Endothelial cell of umbilical vein (primary cell): ENCODE results near the gene MIS18BP1. TPM values are rescaled to one million over a fixed set of nuclear protein-coding genes. Genes with fewer than 3 reads are reported as not detected.

ENCODE experiments used
- BruUV-seq: library from RNA; stranded (reverse); fragments of 400-500 nt; replicated peaks from 2 replicates; lab custom pipeline; 2021; lab: Mats Ljungman, UMichigan
- CTCF ChIA-PET: fragments of 300-600, 350-600 bp; sonication (Branson Sonifier 250); formaldehyde crosslinking; loops from one replicate; lab custom pipeline; 2021; ENCODE audit warnings: antibody characterized with exemption, inconsistent platforms; lab: Charles Lee
- POLR2A ChIA-PET: fragments of 300-600, 350-600 bp; sonication (Branson Sonifier 250); formaldehyde crosslinking; loops from one replicate; lab custom pipeline; 2021; ENCODE audit warnings: antibody characterized with exemption, inconsistent platforms; lab: Charles Lee
- DNase-seq: peaks from one replicate; pipeline ENCODE4 v3.0.0-alpha.2; 2011; ENCODE audit warnings: low read depth, low spot score
- FAIRE-seq: peaks from 2 replicates; lab custom pipeline; 2011; peaks lifted over from hg19 to GRCh38; lab: Jason Lieb, UNC
- H2AFZ ChIP-seq: 2 replicates; pipeline ENCODE4 v1.6.0; 2012; ENCODE audit warnings: low read depth, low read length, control low read depth, inconsistent platforms
- H3K27ac ChIP-seq: 2 replicates; pipeline ENCODE4 v1.5.1; 2011; ENCODE audit warnings: low read depth, mild to moderate bottlenecking, control low read depth, low read length, moderate library complexity; ENCODE audit not compliant: insufficient read depth
- H3K27me3 ChIP-seq, 2 experiments: 2 replicates each; pipeline versions ENCODE4 v1.6.0 to v1.6.1; 2011; ENCODE audit warnings: low read length in 2 of 2, mixed read lengths in 1 of 2; ENCODE audit not compliant: control insufficient read depth in 2 of 2, insufficient read depth in 2 of 2
- H3K36me3 ChIP-seq, 2 experiments: 2 replicates in 1 of 2; 3 replicates in 1 of 2; pipeline ENCODE4 v1.5.1; 2011; ENCODE audit warnings: low read length in 2 of 2, mild to moderate bottlenecking in 1 of 2, moderate library complexity in 1 of 2; ENCODE audit not compliant: control insufficient read depth in 2 of 2, insufficient read depth in 2 of 2; ENCODE audit errors: extremely low read depth in 1 of 2
- H3K4me1 ChIP-seq: 3 replicates; pipeline ENCODE4 v1.5.1; 2011; ENCODE audit warnings: mild to moderate bottlenecking, low read length; ENCODE audit not compliant: control insufficient read depth, insufficient read depth; ENCODE audit errors: extremely low read depth
- H3K4me2 ChIP-seq: 2 replicates; pipeline ENCODE4 v1.6.1; 2011; ENCODE audit warnings: low read length, control low read depth, mixed read lengths; ENCODE audit not compliant: insufficient read depth
- H3K4me3 ChIP-seq, 3 experiments: fragments of 200-600 bp in 1 of 3; sonication (generic), shearing (Covaris generic) in 1 of 3; replicated peaks in 1 of 3; 2 replicates each; pipeline ENCODE4 v1.5.1; 2011 to 2016; ENCODE audit warnings: control low read depth in 3 of 3, low read length in 3 of 3, mild to moderate bottlenecking in 2 of 3, inconsistent platforms in 1 of 3, low read depth in 1 of 3, moderate library complexity in 1 of 3; ENCODE audit not compliant: insufficient read depth in 1 of 3
- H3K79me2 ChIP-seq: 2 replicates; pipeline ENCODE4 v1.6.0; 2012; ENCODE audit warnings: low read length, inconsistent platforms; ENCODE audit not compliant: control insufficient read depth, insufficient read depth
- H3K9ac ChIP-seq: replicated peaks from 2 replicates; pipeline ENCODE3; 2011; ENCODE audit warnings: low read length, control low read depth; ENCODE audit not compliant: insufficient read depth; ENCODE audit errors: extremely low read depth
- H3K9me1 ChIP-seq: replicated peaks from 3 replicates; pipeline ENCODE4 v1.6.0; 2011; ENCODE audit warnings: mild to moderate bottlenecking, low read length; ENCODE audit not compliant: control insufficient read depth, insufficient read depth; ENCODE audit errors: extremely low read depth
- H3K9me3 ChIP-seq: replicated peaks from 2 replicates; pipeline ENCODE4 v1.5.1; 2012; ENCODE audit warnings: low read length, inconsistent platforms; ENCODE audit not compliant: control insufficient read depth, insufficient read depth
- H4K20me1 ChIP-seq: replicated peaks from 2 replicates; pipeline ENCODE3; 2011; ENCODE audit warnings: mild to moderate bottlenecking, low read length; ENCODE audit not compliant: control insufficient read depth, insufficient read depth; ENCODE audit errors: extremely low read depth
- CTCF ChIP-seq, 2 donors: IDR thresholded peaks; 1 replicate in 1 of 2; 2 replicates in 1 of 2; pipeline ENCODE4 v1.5.1; 2011; ENCODE audit warnings: low read length in 2 of 2, mild to moderate bottlenecking in 2 of 2, moderate library complexity in 2 of 2, control low read depth in 1 of 2, inconsistent platforms in 1 of 2, low read depth in 1 of 2; ENCODE audit not compliant: insufficient read depth in 1 of 2; ENCODE audit errors: extremely low read depth in 1 of 2
- EZH2 ChIP-seq: IDR thresholded peaks from 2 replicates; pipeline ENCODE4 v1.6.1; 2012; ENCODE audit warnings: borderline replicate concordance, low read depth, mild to moderate bottlenecking, moderate library complexity, low read length, inconsistent platforms; ENCODE audit not compliant: severe bottlenecking
- FOS ChIP-seq: IDR thresholded peaks from 2 replicates; pipeline ENCODE4 v1.6.1; 2011; ENCODE audit warnings: mild to moderate bottlenecking, low read length, moderate library complexity, borderline replicate concordance; ENCODE audit not compliant: insufficient read depth
- GATA2 ChIP-seq: IDR thresholded peaks from 2 replicates; pipeline ENCODE4 v1.7.0; 2011; ENCODE audit warnings: low read depth, mild to moderate bottlenecking, moderate library complexity, mixed read lengths, low read length; ENCODE audit not compliant: insufficient read length, insufficient read depth
- JUN ChIP-seq: IDR thresholded peaks from 2 replicates; pipeline ENCODE4 v1.6.1; 2011; ENCODE audit warnings: borderline replicate concordance, low read depth; ENCODE audit not compliant: insufficient read length, insufficient read depth
- MAX ChIP-seq: IDR thresholded peaks from 2 replicates; pipeline ENCODE4 v1.6.1; 2011; ENCODE audit not compliant: insufficient read depth, insufficient read length
- MYC ChIP-seq: IDR thresholded peaks from one replicate; pipeline ENCODE4 v1.6.1; 2011; ENCODE audit warnings: mild to moderate bottlenecking, low read depth, low read length
- POLR2A ChIP-seq: IDR thresholded peaks from 2 replicates; pipeline ENCODE4 v1.6.1; 2012; ENCODE audit warnings: low read depth, mild to moderate bottlenecking, control low read depth, low read length
- POLR2AphosphoS5 ChIP-seq: IDR thresholded peaks from 2 replicates; pipeline ENCODE4 v1.6.1; 2012; ENCODE audit warnings: low read depth, mild to moderate bottlenecking, control low read depth, low read length, moderate library complexity; ENCODE audit not compliant: insufficient read depth
- dilution Hi-C: fragments of 300-500 bp; cut with MboI; formaldehyde crosslinking; loops from one replicate; pipeline ENCODE4 v1.15.0; 2019; ENCODE audit warnings: low sequenced_read_pairs; ENCODE audit not compliant: extremely low pct_ligation_motif_present
- intact Hi-C: fragments of 100-400 bp; cut with micrococcal nuclease; formaldehyde crosslinking; loops from one replicate; pipeline ENCODE4 v1.10.0; 2022
- polyA plus RNA-seq, 4 experiments: library from polyadenylated mRNA; depleted of rRNA in 3 of 4; stranded (reverse) in 3 of 4; unstranded in 1 of 4; fragments of >200 nt; gene quantifications; 2 replicates each; pipeline versions ENCODE4 v1.2.1 to v1.2.3, GENCODE V29; 2011 to 2012; ENCODE audit warnings: missing spikeins in 1 of 4
- total RNA-seq: library from RNA; stranded (reverse); gene quantifications from 2 replicates; pipeline ENCODE4 v1.2.3, GENCODE V29; 2021

The MIS18BP1 gene
- total and polyA plus RNA-seq, 2 donors (not counting 3 experiments of a cell fraction or from before 2014, with no cell fraction given), result 8.9 to 43.3 TPM

GRCh38 chr14:45254771-45255170 lies 1.8 kb upstream of the MIS18BP1 start:
- H3K4me2 ChIP-seq, result no peak overlapping the region
- dilution Hi-C loops (no loop called here), intact Hi-C loops (loop anchor here (5.0 kb wide), 2 partner anchors 72 to 342 kb away; no protein-coding TSS in a partner anchor)
- H4K20me1 ChIP-seq, result no peaks in the 10 kb centered on the region
- H3K4me1 ChIP-seq, result peaks cover 14% of the 10 kb centered on the region
- no peak for FAIRE-seq
- no peaks in the 10 kb centered on the region for H3K27me3 ChIP-seq
- no peaks in the 10 kb centered on the region for H3K9me1 ChIP-seq
- no peak for DNase-seq
- no peak overlapping the region for H3K9ac ChIP-seq
- no peak overlapping the region for H3K4me3 ChIP-seq
- H3K36me3 ChIP-seq, result no peaks in the 10 kb centered on the region
- POLR2A ChIA-PET, result interaction anchor here (0.6 kb wide), 1 partner anchor 355 kb away, joined by 5 read pairs; no protein-coding TSS in a partner anchor
- CTCF ChIA-PET, result no interaction called here
- no TSS peak for BruUV-seq
- no peak overlapping the region for H2AFZ ChIP-seq
- H3K27ac ChIP-seq, result no peak overlapping the region
- no peak for TF ChIP-seq CTCF (IDR thresholded peaks at IDR 0.05; ENCODE audit: extremely low read depth in 1 of 2, insufficient read depth in 1 of 2, low read depth in 1 of 2, low read length in 2 of 2)
- TF ChIP-seq JUN, result no peak
- no peak for TF ChIP-seq GATA2
- TF ChIP-seq FOS, result no peak
- TF ChIP-seq EZH2, result no peak
- no peak for TF ChIP-seq MYC
- no peak for TF ChIP-seq POLR2AphosphoS5
- no peak for TF ChIP-seq MAX
- no peak for TF ChIP-seq POLR2A
- H3K9me3 ChIP-seq, result no peaks in the 10 kb centered on the region
- H3K79me2 ChIP-seq, result peaks cover 31% of the 10 kb centered on the region
